NCI-H226 (cell line): Measurements from ENCODE around the gene F10.

Source experiments
- DNase-seq: peaks from one replicate; pipeline ENCODE4 v3.0.0-alpha.2; 2015

Gene F10

GRCh38 chr13:113117911-113118260 is 4.7 kb upstream of the F10 start:
- no peak for DNase-seq

- DNase-seq = no peak
These were observed 4.2 kb upstream of the F10 start for GRCh38 chr13:113118261-113119021.

- no peak for DNase-seq
These were observed 3.3 kb upstream of the F10 start for GRCh38 chr13:113119166-113119821.

- DNase-seq = no peak
These were observed 2.8 kb upstream of the F10 start for GRCh38 chr13:113119822-113120189.

GRCh38 chr13:113120300-113121182 is 2.1 kb upstream of the F10 start:
- DNase-seq = no peak

- no peak for DNase-seq
These were observed 1.2 kb upstream of the F10 start for GRCh38 chr13:113121183-113121927.

GRCh38 chr13:113121928-113122471 is 599 bp upstream of the F10 start:
- DNase-seq = no peak

GRCh38 chr13:113123226-113124201 is 915 bp downstream of the F10 start:
- no peak for DNase-seq

GRCh38 chr13:113124211-113124970 is 1.8 kb downstream of the F10 start:
- DNase-seq = no peak

GRCh38 chr13:113125506-113126264 is 3.1 kb downstream of the F10 start:
- DNase-seq = no peak

- DNase-seq = no peak
These were observed 3.9 kb downstream of the F10 start for GRCh38 chr13:113126265-113127150.

- no peak for DNase-seq
These were observed 6.9 kb downstream of the F10 start for GRCh38 chr13:113129480-113129879.

GRCh38 chr13:113129921-113130750 is 7.5 kb downstream of the F10 start:
- DNase-seq = no peak

- DNase-seq = no peak
These were observed 12.7 kb downstream of the F10 start for GRCh38 chr13:113135281-113135760.

GRCh38 chr13:113137691-113138298 is 15.2 kb downstream of the F10 start:
- no peak for DNase-seq

GRCh38 chr13:113138792-113139551 is 16.4 kb downstream of the F10 start:
- DNase-seq = no peak
